ENCODE data around the gene PRRT1.
A peak's percentile ranks its signal among the peaks of the same experiment; 100 is the strongest.
"Not testable (repeated sequence)": the region's sequence is repeated elsewhere in the genome, so short reads cannot be mapped to it uniquely, and the experiment has no call there.

The PRRT1 gene

GRCh38 chr6:32187725-32188380 lies 36.1 kb upstream of the PRRT1 start:
- DNase-seq = not testable (repeated sequence)

DNA sequence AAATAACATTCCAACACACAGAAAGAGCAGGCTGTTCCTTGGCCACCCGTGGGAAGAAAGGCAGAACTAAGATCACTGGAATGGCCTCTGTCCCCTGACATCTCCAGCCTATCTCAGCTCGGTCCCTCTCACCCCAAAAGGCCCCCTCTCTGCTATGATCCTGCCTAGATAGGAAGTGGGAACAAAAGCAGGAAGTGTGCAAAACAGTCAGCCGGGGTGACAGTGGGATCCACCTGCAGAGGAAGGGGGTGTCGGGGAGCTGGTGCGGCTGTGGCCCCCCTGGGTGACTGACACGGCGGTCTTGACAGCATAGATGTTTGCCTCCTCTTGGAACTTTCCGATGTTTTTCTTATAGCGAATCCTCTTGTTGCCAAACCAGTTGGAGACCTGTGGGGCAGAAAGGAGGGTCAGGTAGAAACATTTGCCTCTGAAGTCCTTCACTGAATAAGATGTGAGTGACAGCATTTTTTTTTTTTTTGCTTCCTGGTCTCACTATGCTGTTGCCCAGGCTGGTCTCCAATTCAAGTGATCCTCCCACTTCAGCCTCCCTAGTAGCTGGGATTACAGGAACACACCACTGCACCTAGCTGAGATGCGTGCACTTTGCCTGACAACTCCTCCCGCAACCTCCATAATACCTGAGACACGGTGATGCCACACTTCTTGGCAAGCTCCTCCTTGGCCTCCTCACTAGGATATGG lies 35.4 kb upstream of the PRRT1 start:
- no peak for DNase-seq

GRCh38 chr6:32186151-32186840 lies 34.6 kb upstream of the PRRT1 start:
- DNase-seq = not testable (repeated sequence)

DNA sequence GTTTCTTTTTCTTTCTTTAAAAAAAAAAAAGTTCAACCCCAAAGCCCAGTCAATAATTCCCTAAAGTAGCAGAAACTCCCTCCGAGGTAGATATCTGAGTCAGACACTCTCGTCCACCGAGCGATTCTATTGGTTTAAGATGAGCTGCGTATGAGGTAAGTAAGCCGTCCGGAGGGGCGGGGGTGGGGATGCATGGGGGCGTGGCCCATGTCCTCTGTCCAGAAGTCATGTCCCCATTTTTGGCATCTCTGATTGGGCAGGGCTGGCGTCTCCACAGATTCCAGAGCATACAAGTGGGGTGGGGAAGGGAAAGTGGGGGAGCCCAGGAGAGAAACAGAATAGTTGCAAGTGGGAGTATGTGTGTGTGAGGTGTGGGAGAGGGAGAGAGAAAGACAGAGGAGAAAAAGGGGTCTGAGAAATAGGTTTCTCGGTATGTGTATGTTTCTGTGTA lies 34.0 kb upstream of the PRRT1 start:
- DNase-seq = peak in 1 of 2 experiments; percentile 35

DNA sequence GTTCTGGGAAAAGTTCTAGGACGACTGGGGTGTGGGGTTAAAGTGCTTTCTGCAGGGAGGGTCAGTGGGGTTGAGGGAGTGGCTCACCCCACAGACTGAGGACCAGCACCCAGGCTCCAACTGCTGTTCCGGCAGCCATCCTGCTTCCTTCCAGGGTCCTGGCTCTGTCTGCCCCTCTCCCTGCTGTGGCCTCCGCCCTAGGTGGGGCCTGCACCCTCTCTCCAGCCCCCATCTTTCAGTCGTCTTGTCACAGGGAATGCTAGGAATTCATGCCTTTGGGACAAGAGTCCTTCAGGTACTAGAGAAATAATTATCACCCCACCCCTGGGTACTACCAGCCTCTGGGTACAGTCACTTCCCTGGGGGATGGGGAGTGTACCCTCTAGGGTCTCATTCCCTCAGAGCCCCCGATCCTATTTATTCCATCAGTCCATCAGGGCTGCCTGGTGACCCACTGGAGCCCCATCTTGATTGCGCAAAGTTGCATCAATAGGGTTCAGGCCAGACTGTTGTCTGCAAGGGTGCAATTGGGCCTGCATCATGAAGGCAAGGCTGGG lies 32.4 kb upstream of the PRRT1 start, which contains the start of gene AGER:
Gene AGER, minus strand, starts transcription at position 170 of the 557 bp plus-strand sequence. Its CDS starts 31 bp downstream, at position 139.
- DNase-seq = no peak

DNA sequence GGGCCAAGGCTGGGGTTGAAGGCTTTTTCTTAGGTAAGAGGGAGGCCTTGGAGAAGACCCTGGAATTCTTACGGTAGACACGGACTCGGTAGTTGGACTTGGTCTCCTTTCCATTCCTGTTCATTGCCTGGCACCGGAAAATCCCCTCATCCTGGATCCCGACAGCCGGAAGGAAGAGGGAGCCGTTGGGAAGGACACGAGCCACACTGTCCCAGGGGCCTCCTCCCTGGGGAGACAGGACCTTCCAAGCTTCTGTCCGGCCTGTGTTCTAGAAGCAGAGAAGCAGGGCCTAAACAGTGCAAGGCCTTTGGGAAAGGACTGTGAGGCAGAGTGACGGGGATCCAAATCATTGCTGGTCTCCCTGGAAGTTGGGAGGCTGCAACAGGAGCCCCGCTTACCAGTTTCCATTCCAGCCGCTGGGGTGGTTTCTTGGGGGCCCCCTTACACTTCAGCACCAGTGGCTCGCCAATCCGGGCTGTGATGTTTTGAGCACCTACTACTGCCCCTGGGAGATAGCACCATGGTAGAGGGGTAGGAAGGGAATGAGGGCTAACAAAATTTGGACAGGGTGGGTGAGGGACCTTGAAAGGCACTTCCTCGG lies 31.8 kb upstream of the PRRT1 start:
- DNase-seq = no peak

- no peak for DNase-seq
Observed at GRCh38 chr6:32183030-32183429, 31.3 kb upstream of the PRRT1 start.

DNA sequence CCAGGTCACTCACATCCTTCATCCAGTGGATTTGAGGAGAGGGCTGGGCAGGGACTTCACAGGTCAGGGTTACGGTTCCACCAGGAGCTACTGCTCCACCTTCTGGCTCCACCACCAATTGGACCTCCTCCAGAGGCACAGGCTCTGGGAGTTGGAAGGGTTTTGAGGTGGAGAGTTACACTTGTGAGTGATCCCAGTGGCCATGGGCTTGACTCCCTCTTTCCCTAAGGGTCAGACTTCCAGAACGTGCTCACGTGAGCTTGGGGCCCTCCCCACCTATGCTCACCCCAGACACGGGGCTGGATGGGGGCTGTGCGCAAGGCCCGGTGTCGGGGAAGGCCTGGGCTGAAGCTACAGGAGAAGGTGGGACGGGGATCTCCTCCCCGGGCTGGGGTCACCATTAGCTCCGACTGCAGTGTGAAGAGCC lies 30.8 kb upstream of the PRRT1 start:
- no peak for DNase-seq

GRCh38 chr6:32181915-32182529 lies 30.3 kb upstream of the PRRT1 start:
- no peak for DNase-seq

DNA sequence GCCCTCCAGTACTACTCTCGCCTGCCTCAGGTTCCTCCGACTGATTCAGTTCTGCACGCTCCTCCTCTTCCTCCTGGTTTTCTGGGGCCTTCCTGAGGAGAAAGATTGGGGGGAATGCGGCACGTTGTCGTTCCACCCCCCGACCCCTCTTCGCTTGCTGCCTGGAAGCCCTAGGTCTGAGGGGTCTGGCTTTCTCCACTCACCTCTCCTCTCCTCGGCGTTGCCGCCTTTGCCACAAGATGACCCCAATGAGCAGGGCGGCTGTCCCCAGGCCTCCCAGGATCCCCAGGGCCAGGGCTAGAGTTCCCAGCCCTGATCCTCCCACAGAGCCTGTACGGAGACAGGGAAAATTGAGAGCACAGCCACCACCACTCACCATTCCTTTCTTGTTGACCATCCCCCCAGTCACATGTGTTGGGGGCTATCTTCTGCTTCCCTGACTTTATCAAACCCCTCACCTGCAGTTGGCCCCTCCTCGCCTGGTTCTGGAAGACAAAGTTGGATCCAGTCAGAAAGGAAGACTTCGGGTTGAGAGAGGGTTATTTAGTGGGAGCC lies 29.5 kb upstream of the PRRT1 start:
- DNase-seq = no peak

- DNase-seq = no peak
Observed at GRCh38 chr6:32179766-32180405, 28.1 kb upstream of the PRRT1 start.

GRCh38 chr6:32178547-32179440 lies 27.1 kb upstream of the PRRT1 start:
- no peak for DNase-seq

- DNase-seq = peak; percentile 99 to 100
Observed at GRCh38 chr6:32177788-32178546, 26.2 kb upstream of the PRRT1 start, which contains the start of gene RNF5. TSS of gene RNF5 (plus strand) at chr6:32178405. CDS start at chr6:32178512, 107 bp downstream.

GRCh38 chr6:32177183-32177787 lies 25.5 kb upstream of the PRRT1 start:
- DNase-seq = peak; percentile 77 to 85

DNA sequence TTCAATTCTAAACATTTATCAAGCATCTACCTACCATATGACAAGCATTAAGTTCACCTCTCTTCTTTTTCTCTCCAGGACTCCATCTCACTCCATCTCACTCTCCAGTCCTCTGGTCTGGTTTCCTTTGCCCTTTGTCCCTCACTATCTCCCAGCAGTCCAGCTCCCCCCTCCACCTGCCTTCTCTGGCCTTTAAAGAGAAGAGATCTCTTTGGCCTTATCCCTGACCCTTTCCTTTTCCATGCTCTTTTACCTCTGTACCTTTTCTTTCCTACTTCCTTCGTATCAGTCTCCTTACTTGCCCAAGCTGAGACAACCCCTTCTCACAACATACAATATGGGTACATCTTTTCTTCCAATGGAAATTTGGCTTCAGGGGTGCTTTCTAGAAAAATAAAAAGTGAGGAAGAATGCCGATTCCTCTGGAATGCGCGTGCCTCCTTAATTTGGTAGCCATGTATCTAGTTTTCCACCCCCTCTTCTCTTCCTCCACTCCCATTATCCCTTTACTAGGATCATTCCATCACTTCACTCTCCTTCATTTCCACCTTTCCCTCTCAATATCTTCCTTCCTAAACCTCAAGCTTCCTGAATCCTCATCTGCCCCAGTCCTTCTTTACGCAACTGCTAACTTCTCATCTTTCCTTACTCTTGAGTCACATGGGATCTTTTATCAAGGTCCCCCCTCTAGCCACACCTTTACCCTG lies 24.9 kb upstream of the PRRT1 start:
- peak in 1 of 2 experiments; percentile 35 for DNase-seq

- peak; percentile 83 to 96 for DNase-seq
Observed at GRCh38 chr6:32175711-32176475, 24.2 kb upstream of the PRRT1 start, which contains the start of gene AGPAT1. TSS of gene AGPAT1 (minus strand) at chr6:32176084. CDS start at chr6:32171496, 4,588 bp downstream.

DNA sequence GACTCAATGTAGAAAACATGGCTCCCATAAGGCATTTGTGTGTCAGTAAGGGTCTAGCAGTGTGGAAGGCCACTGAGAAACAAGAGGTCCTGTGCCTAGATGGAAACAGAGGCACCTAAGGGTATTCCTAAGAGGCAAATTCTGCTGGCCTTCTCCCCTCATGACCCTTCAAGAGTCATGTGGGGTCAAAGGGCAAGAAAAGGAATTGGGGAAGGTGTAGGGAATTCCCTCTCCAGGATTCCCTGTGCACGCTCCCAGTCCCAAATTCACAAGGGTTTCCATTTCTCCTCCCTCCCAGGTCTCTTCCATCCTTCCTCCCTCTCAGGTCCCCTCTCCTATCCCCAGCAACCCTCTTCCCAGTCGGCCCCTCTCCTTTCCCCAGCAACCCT lies 23.6 kb upstream of the PRRT1 start:
- no peak for DNase-seq

- no peak for DNase-seq
Observed at GRCh38 chr6:32174416-32174815, 22.7 kb upstream of the PRRT1 start.

Data from NCI-H526 (cell line).